ENCODE results near the gene NFKB1.
"Not testable (repeated sequence)": the region's sequence is repeated elsewhere in the genome, so short reads cannot be mapped to it uniquely, and the experiment has no call there.

NFKB1 gene

GRCh38 chr4:102500696-102501446 is at the start of gene NFKB1:
TSS of gene NFKB1 (plus strand) at chr4:102501359. CDS start at chr4:102525519, 24,160 bp downstream.
- peak; percentile 50 to 66 (median 52) for DNase-seq

GRCh38 chr4:102452854-102453253 is 48.3 kb upstream of the NFKB1 start:
- DNase-seq, result no peak

GRCh38 chr4:102453827-102454226 is 47.3 kb upstream of the NFKB1 start:
- no peak for DNase-seq

GRCh38 chr4:102454268-102454667 is 46.9 kb upstream of the NFKB1 start:
- no peak for DNase-seq

- DNase-seq, result no peak
Measured at GRCh38 chr4:102454981-102455685, 46.0 kb upstream of the NFKB1 start.

- DNase-seq, result no peak
Measured at GRCh38 chr4:102455750-102456149, 45.4 kb upstream of the NFKB1 start.

GRCh38 chr4:102466298-102466697 is 34.9 kb upstream of the NFKB1 start:
- DNase-seq, result no peak

GRCh38 chr4:102469806-102470205 is 31.4 kb upstream of the NFKB1 start:
- DNase-seq, result no peak

- DNase-seq, result no peak
Measured at GRCh38 chr4:102472441-102473013, 28.6 kb upstream of the NFKB1 start.

GRCh38 chr4:102473476-102473875 is 27.7 kb upstream of the NFKB1 start:
- no peak for DNase-seq

GRCh38 chr4:102474736-102475504 is 26.2 kb upstream of the NFKB1 start:
- no peak for DNase-seq

- no peak for DNase-seq
Measured at GRCh38 chr4:102477657-102478056, 23.5 kb upstream of the NFKB1 start.

- no peak for DNase-seq
Measured at GRCh38 chr4:102478186-102478585, 23.0 kb upstream of the NFKB1 start.

- not testable (repeated sequence) for DNase-seq
Measured at GRCh38 chr4:102479832-102480231, 21.3 kb upstream of the NFKB1 start.

- DNase-seq, result no peak
Measured at GRCh38 chr4:102483120-102483519, 18.0 kb upstream of the NFKB1 start.

GRCh38 chr4:102483990-102484692 is 17.0 kb upstream of the NFKB1 start:
- not testable (repeated sequence) for DNase-seq

- DNase-seq, result no peak
Measured at GRCh38 chr4:102492531-102493241, 8.5 kb upstream of the NFKB1 start.

GRCh38 chr4:102493257-102493656 is 7.9 kb upstream of the NFKB1 start:
- no peak for DNase-seq

GRCh38 chr4:102493794-102494193 is 7.4 kb upstream of the NFKB1 start:
- DNase-seq, result no peak

- DNase-seq, result no peak
Measured at GRCh38 chr4:102494603-102495002, 6.6 kb upstream of the NFKB1 start.

- no peak for DNase-seq
Measured at GRCh38 chr4:102497986-102498385, 3.2 kb upstream of the NFKB1 start.

GRCh38 chr4:102500352-102500695 is 835 bp upstream of the NFKB1 start:
- peak in 1 of 4 experiments; percentile 0 for DNase-seq

All from activated naive CD4-positive, alpha-beta T cell (primary cell).